GM21717 (cell line): ENCODE results near the gene RUFY2.
"Not testable (repeated sequence)": the region's sequence is repeated elsewhere in the genome, so short reads cannot be mapped to it uniquely, and the experiment has no call there.

Experiments used
- ATAC-seq: cut with Tn5 transposase; IDR thresholded peaks from one replicate; pipeline ENCODE4 v1.9.1; 2021; ENCODE audit warnings: mild to moderate bottlenecking, moderate library complexity; ENCODE audit not compliant: unreplicated experiment

Gene RUFY2

DNA sequence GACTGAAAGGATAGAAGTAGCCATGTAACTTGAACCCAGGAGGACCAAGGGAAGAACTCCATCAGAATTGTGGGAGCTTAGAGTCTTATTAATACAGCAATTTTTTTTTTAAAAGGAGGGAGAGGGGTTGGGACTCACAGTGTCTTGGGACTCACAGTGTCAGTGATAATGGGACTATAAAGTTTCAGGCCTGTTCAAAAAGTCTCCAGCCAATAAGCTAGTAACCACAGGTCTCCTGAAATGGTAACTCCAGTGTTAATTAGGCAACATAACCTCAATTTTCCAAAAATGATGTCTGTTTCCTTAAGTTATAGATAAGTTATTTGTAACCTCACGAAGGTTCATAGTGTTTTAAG, 77.6 kb downstream of the RUFY2 start:
- ATAC-seq = no peak

DNA sequence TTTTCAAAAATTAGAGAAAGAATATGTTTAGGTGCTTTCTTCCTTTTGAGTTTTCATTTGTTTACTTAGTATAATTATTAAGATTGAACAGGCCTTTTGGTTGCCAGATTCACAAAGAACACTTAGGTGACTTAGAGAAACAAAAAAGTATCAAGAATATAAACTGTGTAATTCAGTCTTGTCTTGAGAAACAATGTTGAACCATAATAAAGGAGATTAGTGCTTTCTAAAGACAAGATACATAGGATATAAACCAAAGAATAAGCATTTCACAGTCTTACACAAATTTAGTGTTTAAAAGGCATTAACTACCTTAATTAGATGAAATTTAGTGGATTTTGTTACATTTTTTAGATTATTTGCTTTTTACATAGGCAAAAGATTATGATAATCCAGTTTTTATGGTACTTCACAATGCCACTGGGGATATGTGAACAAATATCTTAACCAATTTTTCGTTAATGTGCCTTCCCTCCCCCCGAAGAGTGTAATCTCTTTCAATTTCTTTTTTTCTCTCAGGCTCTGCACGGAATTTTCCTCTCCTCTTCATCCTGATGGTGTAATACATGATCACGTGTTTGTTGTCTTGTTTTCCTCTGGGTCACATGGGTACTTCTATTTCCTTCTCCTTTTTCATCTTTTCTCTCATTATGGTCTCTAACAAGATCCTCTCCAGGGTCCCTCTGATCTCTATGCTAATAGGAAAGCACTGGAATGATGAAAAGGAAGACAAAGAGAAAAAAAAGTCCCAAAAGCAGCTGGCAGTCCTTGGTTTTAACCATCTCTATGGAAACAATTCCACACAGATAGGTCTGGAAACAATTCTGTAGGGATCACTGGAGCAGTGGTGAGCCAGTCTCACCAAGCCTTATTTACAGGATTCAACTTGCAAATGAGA, 78.9 kb downstream of the RUFY2 start:
- no peak for ATAC-seq

DNA sequence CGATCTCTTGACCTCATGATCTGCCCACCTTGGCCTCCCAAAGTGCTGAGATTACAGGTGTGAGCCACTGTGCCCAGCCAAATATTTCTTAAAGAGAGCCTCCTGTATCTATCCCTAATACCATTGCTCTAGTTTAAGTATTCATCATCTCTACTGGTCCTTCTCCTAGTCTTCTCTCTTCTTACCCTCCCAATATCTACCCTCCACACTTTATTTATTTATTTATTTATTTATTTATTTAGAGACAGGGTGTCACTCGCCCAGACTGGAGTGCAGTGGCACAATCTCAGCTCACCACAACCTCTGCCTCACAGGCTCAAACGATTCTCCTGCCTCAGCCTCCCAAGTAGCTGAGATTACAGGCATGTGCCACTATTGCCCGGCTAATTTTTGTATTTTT, 82.7 kb downstream of the RUFY2 start:
- ATAC-seq = not testable (repeated sequence)

DNA sequence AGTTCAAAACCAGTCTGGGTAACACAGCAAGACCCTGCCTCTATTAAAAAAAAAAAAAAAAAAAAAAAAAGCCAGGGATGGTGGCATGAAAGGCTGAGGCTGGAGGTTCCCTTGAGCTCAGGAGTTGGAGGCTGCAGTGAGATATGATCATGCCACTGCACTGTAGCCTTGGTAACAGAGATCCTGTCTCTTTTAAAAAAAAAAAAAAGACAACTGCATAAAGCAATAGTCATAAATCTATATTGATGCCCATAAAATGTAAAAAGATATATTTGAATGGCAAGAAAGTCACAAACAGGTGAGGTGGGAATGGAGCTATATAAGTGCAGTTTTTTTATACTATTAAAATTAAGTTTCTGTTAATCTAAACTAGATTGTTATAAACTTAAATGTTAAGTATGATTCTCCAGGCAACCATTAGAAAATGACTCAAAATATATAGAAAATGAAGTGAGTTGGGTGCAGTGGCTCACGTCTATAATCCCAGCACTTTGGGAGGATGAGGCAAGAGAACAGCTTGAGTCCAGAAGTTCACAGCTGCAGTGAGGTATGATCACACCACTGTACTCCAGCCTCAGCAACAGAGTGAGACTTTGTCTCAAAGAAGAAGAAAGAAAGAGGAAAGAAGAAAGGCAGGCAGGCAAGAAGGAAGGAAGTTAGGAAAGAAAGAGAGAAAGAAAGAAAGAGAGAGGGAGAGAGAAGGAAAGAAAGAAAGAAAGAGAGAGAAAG, 88.6 kb downstream of the RUFY2 start:
- no peak for ATAC-seq

DNA sequence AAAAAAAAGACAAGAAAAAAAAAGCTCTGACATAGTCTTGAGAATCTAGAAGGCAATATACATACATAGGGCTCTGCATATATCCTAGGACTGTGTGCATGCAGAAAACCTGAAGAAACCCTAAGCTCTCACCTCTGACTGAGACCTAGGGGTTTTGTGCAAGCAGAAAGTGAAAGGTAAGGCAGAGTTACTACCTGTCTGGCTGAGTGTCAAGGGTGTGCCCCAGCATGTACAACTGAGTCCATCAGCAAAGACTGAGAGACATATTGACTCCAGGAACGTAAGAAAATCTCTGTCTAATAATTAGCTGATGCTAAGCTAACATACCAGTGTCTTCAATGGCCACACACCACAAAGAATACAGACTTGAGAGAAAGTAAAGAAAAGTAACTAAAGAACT, 91.5 kb downstream of the RUFY2 start:
- ATAC-seq = no peak

DNA sequence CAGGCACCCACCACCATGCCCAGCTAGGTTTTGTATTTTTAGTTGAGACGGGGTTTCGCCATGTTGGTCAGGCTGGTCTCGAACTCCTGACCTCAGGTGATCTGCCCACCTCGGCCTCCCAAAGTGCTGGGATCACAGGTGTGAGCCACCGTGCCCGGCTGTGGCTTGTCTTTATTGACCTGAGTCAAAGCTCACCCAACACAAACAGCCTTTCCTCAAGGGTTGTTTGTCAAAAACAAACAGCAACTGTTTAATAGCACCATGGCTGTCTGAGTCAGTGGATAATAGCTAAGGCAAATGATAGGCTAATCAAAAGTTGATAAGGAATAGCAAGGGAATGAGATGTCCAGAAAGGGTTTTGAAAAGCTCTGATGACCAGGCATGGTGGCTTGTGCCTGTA, 92.1 kb downstream of the RUFY2 start:
- not testable (repeated sequence) for ATAC-seq

DNA sequence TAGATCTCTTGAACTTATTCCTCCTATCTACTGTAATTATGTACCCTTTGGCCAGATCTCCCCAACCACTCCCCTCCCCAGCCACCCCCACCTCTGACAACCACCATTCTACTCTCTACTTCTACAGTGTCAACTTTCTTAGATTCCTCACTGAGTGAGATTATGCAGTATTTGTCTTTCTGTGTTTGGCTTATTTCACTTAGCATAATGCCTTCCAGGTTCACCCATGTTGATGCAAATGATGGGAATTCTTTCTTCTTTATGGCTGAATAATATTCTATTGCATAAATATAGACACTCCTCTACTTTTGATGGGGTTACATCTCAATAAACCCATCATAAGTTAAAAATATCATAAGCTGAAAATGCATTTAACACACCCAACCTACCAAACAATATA, 96.5 kb downstream of the RUFY2 start:
- no peak for ATAC-seq

DNA sequence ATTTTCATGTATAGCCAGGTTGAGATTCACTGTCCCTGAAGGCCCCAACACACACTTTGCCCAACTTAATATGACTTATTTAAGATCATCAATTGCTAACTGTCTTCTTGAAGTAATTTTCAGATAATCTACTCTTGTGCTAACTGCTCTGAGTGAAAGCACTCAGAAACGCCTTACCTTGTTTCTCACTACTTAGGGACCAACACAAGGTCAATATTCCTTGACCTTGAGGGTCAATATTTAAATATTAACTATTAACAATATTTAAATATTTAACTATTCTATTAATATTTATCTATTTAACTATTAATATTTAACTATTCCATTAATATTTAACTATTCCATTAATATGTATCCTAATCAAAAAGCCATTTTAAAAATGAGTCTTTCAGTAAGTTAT, 101.2 kb downstream of the RUFY2 start:
- no peak for ATAC-seq

DNA sequence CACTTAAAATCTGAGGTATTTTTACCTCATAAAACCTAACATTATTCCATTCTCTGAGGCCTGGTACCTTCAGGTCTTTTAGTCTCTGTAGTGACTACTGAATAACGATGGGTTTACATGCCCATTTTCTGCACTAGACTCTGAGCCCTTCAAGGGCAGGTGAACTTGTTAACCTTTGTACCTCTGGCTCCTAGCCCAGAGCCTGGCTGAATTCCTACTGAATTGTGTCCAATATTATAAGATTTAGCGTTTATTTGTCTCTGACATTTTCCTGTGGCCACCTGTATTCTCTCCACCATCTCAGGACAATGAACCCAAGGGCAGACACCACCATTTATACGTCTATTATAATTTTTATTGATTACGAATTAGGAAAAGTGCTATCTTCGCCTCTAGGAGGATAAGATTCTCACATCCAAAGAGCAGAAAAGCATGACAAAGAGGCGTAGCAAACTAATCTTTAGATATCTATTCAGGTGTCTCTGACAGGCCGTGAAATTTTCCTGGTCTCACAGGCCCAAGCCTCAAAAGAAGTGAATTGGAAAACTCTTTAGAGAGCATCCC, 103.1 kb downstream of the RUFY2 start:
- ATAC-seq = no peak

DNA sequence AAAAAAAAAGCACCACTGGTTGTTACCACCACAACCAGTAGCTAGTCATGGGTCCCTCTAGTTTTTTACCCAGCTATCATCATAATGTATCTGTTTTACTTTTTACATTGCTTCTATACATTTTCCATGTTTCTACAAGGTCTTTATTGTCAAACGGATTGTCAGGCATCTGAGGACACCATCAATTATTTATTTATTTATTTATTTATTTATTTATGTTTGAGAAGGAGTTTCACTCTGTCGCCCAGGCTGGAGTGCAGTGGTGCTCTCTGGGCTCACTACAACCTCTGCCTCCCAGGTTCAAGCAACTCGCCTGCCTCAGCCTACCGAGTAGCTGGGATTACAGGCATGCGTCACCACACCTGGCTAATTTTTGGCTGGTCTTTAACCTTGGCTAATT, 104.2 kb downstream of the RUFY2 start:
- ATAC-seq = no peak

DNA sequence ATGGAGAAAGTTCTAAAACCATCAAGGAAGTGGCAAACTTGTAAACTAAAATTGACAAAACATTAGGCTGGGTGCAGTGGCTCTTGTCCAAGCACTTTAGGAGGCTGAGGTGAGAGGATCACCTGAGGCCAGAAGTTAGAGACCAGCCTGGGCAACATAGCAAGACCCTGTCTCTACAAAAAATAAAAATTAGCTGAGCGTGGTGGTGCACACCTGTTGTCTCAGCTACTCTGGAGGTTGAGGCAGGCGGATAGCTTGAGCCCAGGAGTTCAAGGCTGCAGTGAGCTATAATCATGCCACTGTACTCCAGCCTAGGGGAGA, 104.6 kb downstream of the RUFY2 start:
- ATAC-seq = no peak

DNA sequence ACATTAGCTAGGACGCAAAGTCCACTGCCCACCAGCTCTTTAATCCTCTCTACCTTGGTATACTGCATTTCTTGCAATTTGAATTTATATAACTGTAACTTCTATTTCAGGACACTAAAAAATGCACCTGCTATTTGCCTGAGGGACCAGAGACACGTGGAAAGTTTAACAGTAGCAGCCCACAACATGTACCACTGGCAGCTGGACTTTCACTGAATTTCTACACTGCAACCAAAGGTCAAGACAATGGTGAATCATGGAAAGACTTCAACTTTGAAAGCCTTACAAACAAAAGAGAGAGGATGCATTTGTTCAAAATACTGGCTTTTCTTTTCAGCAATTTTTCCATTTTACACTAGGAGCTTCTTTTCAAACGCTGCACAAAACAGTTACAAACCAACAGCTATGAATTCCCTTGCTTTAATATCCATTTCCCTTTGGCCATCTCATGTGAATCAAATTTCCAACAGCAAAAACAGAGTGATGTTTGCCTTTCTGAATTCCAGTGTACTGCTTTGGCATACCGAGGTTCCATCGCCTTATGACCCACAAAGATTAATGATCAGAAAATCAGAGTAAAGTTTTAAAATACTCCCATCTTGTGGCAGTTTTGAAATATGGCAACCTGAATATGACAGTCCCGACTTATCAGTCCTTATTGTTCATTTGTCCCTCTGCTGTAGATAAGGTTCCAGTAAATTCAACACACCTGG, 105.1 kb downstream of the RUFY2 start:
- no peak for ATAC-seq

DNA sequence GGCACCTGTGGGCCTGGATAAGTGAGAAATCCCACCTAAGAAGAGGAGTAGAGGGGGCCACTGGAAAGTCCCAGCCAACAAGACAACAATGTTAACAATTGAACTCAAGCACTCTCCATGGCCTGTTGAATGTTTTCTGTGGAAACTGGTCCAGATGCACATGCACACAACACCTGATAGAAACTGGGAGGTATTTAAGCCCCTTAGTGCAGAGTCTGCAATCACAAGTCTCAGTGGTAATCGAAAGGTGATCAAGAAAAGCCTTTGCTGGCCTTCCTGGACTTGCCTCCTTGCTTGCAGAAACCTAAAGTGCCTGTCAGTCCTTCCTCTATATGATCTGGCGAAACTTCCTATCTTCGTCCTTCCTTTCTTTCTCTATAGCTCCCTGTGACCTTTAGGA, 105.8 kb downstream of the RUFY2 start:
- no peak for ATAC-seq

DNA sequence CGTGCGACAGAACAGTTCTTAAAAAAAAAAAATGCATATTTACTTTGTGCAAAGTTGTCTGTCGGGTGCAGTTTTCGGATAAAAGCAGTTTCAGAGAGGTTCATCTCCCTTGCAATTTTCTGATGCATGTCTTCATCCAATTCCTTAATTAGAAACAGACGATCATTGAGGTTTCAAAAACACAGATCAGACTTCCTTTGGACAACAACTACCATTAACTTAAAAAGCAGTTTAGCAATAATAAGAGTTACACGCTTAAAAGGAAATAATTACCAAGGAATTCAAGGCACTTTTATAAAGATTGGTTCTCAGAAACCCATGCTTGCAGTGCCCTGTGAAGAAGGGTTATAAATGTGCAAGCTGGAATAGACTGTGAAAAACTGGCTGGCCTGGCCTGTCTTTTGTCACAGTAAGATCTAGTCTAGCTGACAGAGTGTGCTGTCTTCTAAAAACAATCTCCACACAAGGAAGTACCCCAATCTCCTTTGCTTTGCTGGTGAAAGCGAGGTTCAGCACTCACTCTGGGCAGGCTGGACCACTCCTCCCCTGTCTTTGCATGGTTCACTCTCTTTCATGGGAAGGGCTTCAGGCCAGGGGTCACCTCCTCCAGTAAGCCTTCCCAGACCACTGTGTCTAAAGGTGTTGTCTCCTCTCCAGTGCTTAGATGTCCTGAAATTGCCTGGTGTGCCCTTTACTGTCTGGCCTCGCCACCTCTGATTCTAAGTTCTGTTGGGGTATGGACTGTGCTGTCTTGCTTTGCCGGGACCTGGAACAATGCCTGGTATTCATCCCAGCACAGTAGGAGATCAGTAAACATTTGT, 110.0 kb downstream of the RUFY2 start:
- ATAC-seq = no peak
